Inferior parietal cortex (tissue), 1 donor: ENCODE data around the gene HS3ST4.
A peak's percentile ranks its signal among the peaks of the same experiment; 100 is the strongest.

ENCODE experiments used
- DNase-seq: peaks from one replicate; pipeline ENCODE4 v3.0.0-alpha.2; 2016; ENCODE audit errors: extremely low spot score

The HS3ST4 gene

DNA sequence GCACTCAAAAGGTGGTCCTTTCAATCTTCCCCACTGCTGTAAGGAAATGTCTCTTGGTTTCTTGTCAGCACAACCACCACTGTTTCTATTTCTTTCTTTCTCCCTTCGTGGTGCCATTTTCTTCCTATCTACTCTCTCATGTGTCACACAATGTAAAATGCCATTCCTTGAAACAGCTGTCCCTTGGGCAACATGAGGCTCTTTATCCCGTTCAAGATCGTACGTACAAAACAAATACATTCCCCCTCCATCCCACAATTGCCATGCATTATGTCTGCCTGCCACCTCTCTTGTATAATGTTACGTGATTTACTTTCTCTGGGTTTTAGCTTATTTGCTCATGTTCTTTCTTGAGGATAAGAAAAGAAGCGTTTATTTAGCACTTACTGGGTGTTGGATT, 410.6 kb downstream of the HS3ST4 start:
- no peak for DNase-seq

DNA sequence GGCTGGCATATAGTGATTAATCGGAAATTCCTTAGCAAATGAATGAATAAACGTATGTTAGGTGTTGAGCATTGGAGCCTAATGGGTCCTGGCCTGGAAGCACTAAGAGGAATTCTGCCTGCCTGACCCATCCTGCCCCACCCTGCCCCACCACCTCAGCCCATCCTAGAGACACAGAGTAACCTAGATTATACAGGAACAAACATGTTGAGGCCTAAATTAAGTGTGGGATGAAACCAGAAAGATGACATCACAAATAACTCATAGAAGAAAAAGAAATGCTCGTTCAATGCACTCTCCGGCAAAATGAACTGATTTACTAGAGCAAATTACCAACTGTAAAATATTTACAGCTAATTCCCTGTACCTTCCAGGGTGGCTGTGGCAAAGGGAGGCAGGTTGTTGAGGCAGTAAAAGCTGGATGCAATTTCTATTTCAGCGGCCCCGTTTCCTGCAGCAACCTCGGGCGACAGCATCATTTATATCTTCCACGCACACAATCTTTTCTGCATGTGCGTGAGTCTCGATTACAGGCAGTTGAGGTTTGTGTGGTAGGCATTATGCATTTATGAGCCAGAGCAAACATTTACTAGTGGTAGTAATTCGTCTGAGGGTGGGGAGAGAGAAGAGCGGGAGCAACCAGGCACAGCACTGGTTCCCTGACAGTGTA, 417.2 kb downstream of the HS3ST4 start:
- no peak for DNase-seq

DNA sequence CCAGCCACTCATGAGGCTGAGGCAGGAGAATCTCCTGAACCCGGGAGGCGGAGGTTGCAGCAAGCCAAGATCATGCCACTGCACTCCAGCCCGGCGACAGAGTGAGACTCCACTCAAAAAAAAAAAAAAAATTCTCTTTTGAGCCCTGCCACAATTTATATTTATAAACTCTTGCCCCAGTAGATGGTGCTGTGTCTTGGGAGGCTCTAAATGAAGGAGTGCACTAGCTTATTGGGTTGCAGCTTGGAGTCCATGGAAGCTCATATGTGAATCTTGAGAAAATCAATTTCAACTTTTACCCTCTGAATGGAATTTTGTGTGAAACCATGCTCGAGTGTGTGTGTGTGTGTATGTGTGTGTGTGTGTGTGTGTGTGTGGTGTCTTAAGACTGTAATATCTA, 420.1 kb downstream of the HS3ST4 start:
- DNase-seq = no peak

DNA sequence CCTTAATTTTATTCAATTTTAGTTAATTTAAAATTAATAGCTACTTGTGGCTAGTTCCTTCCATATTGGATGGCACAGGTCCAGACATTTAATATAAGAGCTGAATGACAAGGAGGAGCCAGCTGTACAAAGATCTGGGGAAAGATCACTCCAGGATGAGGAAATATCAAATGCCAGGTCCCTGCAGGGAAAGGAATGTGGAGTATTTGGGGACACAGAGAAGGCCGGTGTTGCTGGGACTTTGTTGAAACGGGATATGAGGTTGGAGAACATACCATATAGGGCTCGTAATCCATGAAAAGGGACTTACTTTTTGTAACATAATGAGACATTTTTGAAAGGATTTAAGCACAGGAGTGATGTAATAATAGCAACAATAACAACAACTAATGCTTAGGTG, 426.8 kb downstream of the HS3ST4 start:
- DNase-seq = no peak

DNA sequence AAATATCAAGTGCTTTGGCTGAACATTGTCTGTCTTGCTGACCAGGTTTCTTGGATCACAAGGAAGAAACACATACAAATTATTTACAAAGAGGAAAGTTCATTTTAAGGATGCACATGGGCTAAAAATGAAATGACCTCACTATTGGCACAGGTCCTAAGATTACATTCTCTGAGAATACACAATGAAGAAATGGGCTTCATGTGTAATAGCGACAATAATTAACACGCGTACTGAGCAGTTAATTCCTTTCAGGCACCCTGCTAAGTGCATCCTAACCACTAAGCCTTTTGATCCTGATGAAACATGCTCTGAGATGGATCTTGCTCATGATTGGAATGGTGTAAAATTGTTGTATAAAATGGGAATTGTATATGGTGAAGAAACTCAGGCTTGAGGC, 429.0 kb downstream of the HS3ST4 start:
- no peak for DNase-seq

DNA sequence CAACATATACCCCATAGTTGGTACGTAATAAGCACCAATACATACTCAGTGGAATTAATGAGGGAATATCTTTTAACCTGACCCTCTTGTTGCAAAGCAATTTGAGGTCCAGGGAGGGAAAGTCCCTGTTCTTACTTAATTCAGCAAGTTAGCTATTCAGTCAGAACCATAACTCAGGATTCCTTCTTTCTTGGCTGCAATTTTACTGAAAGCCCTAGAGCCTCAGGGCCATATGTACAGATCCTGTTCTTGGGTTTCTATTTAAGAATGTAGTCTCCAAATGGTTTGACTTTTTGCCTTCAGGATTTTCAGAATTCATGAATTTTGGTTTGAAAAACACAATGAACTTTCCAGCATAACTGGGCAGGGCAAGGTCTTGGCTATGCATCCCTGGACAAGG, 436.5 kb downstream of the HS3ST4 start:
- no peak for DNase-seq

DNA sequence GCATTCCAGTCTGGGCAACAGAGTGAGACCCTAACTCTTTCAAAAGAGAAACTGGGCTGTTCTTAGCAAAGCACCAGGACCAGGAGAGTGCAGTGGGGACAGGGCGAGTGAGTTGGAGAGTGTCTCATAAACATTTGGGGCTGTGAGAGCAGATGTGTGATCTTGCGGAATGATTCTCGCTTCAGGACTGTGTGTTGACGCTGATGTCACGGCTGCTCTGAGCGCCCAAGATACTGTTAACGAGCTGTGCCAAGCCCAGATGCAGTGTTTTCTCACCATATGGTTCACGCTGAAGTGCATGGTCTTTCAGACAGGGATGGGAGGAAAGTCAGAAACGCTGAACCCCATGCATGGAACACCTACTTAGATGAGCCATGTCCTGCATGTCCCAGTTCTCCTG, 438.2 kb downstream of the HS3ST4 start:
- DNase-seq = peak; percentile 22

DNA sequence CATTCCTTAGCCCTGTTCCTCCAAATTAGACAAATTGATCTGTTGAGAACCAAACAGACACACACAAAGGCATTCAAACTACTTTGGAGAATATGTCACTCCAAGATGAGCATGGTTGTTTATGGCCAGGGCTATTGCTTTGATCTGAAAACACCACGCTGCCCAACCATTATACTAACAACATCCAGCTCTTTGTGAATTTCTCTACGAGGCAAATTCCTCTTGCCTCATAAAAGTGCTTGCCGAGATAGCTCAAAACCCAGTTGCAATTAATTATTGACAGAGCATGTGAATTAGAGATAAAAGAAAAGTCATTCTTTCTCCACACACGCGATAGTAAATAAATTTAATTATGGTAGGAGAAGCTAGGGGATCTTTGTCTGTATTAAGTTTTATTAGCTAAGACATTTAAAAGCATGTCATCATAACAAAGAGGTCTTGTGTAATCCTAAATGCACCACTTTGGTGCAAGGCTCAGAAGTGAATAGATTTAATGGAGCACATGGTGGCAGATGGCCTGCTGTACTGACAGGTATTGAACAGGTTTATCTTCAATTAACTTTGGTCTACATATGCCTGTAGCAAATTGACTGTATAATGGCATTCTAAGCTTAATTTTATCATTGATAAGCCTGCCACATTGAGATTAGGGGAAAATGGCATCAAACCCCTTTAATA, 441.8 kb downstream of the HS3ST4 start:
- DNase-seq = no peak

DNA sequence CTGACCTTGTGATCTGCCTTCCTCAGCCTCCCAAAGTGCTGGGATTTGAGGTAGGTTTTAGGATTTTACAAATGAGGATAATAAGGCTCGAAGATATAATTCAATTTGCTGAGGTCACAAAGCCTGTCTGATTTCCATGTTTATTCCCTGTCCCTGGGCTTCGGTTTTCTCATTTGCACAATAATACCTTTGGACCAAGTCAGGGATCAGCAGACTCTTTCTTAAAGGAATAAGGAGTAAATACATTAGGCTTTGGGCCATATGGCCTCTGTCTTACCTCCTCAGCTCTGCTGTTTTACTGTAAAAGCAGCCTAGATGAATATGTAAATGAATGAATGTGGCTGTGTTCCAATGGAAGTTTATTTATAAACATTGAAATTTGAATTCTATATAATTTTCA, 442.8 kb downstream of the HS3ST4 start:
- DNase-seq = no peak

DNA sequence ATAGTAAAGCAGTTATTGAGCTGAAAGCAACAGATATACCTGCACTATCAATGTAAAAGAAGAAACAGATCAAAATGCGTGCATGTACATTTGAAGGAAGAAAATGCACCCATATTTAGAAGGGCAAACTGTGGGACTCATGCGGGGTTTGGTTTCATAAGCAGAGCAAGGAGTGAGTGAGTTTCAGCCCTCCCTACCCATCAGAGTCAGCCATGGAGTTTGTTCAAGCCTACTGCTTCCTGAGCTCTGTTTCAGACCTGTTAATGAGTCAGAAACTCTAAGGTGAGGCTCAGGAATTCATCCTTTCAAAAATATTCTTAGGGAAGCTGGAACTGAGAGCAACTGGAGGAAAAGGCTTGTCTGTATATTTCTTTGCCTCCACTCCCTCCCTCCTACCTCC, 446.2 kb downstream of the HS3ST4 start:
- DNase-seq = no peak

DNA sequence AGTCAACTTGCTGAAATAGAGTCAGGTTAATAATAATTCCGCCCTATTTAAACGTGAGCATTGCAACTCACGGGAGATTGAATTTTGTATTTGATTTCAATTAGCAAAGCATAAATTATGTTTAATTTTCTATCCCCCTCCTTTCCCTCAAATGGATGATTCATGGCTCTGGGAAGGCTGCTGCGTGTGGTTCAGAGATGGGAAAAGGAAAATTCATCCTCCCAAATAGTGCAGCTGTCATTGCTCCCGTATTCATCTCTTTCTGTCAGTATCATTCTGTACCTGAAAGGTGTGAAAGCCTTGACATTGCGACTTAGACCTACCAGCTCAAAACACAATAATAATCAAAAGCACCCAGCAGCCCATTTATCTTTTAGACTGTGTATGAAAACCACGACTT, 447.3 kb downstream of the HS3ST4 start:
- no peak for DNase-seq

DNA sequence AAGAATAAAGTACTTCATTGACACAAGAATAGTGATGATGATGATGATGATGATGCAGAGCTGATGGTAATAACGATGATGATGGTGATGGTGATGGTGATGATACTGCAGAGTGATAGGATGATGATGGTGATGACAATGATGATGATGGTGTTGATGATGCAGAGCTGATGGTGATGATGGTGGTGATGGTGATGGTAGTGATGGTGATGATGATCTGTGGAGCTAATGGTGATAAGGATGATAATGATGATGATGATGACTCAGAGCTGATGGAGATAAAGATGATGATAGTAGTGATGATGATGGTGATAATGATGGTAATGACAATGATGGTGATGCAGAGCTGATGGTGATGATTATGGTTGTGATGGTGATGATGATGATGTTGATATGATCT, 448.1 kb downstream of the HS3ST4 start:
- DNase-seq = no peak

DNA sequence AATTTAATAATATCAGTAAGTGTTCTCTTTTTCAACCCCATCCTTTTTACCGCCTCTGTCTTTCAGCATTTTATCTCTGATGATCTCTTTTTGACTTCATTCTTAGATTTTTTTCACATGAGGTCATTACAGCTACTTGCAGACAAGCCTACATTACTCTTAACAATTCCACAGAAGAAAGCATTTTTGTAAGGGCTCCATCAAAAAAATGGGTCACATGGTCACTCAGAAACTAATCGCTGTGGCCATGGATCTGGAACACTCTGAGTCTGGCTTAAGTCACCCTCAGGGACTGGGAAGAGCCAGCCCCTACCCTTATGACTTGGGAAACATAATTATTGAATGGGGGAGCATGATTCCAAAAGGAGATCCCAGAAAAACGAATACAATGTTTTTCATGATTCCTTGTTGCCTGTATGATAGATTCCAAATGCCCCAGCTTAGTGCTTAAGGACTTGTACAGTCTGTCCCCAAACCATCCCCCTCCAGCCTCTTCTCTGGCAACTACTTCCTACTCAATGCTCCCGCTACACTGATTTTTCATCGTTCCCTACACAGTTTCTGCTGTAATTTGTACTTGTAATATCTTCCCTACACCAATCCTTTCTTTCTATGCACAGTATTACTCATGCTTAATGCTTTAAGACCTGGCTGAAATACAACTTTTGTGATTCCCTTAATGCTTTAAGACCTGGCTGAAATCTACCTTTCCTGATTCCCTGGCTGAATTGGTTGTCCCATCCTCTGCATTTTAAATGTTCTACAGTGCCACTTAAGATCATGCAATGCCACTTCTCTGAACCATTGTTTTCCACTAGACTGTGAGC, 457.8 kb downstream of the HS3ST4 start:
- DNase-seq = no peak

DNA sequence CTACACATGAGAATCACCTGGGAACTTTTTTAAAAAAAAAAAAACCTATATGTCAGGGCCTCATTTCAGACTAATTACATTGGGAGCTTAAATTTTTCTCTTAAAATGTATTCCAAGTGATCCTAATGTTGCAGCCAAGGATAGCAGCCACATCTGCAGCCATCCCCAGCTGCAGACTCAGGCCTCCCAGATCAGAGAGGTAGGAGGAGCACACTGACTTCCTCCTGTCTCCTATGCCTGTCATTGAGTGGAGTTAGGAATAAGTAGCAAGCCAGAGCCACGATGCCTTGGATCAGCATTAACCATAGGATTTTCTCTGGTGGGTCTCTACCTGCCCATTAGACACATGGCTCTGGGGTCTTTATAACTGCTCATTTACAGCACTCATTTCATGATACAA, 463.5 kb downstream of the HS3ST4 start:
- no peak for DNase-seq

DNA sequence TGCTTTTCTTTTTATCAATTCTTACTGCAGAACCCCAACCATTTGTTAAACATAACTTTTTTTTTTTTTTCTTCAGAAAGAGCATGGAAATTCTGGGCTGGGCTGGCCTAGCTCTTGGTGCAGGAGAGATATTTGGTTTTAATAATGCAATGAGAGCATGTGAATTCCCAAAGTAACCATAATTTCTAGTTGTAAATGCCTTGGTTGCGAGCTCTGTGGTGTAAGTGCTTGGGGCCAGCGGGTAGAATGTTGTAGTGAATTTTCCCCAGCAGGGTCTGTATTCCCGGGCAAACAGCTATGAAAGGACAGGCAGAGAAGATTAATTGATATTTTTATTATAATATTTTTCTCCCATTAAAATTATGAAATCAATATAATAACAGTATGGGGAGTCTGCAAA, 465.6 kb downstream of the HS3ST4 start:
- DNase-seq = no peak

DNA sequence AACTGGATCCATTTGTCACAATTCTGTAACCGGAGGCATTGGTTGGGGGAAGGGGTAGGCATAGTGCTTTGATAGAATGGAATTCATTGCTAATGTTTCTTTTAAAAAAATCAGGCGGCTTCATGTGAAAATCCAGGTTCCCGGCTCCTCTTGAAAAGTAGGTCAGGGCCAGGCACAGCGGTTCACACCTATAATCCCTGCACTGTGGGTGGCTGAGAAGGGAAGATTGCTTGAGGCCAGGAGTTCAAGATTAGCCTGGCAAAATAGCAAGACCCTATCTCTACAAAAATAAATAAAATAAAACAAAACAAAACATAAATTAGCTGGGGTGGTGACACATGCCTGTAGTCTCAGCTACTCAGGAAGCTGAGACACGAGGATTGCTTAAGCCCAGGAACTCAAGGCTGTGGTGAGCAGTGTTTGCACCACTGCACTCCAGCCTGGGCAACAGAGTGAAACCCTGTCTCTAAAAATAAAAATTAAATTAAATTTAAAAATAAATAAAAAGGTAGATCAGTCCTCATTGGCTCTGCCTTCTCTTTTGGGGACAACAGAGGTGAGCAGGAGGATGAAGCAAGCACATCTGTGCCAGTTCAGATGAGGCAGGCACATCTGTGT, 466.5 kb downstream of the HS3ST4 start:
- no peak for DNase-seq

DNA sequence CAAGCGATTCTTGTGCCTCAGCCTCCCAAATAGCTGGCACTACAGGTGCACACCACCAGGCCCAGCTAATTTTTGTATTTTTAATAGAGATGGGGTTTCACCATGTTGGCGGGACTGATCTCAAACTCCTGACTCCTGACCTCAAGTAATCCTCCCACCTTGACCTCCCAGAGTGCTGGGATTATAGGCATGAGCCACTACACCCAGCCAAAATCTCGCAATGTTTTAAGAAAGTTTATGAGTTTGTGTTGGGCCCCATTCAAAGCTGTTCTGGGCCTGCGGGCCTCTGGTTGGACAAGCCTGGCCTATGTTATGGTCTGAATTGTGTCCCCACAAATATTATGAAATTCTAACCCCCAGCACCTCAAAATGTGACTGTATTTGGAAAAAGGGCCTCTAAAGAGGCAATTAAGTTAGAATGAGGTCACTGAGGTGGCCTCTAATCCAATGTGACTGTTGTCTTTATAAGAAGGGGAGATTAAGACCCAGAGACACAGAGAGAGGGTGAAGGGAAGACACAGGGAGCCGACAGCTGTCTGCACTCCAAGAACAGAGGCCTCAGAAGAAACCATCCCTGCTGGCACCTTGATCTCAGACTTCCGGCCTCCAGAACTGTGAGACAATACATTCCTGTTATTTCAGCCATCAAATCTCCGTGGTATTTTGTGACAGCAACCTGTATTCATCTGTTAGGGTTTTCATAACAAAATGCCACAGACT, 469.9 kb downstream of the HS3ST4 start:
- no peak for DNase-seq

DNA sequence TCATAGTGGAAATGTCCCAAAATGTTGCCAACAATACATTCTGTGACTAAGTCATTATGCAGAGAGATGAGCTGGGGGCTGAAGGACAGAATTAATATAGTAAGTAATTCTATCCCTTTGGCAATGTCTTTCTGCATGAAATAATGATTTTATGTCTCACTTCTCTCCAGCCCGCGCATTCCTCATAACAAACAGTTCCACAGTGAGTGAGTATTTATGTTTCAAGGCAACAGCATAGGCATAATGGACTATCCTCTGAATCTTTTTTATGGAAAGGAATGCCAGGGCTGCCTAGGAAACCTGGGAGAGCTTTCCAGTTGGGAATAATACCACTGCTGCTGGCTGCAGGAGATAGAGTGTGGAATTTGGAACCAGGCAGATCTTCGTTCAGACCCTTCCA, 477.7 kb downstream of the HS3ST4 start:
- peak; percentile 50 for DNase-seq

DNA sequence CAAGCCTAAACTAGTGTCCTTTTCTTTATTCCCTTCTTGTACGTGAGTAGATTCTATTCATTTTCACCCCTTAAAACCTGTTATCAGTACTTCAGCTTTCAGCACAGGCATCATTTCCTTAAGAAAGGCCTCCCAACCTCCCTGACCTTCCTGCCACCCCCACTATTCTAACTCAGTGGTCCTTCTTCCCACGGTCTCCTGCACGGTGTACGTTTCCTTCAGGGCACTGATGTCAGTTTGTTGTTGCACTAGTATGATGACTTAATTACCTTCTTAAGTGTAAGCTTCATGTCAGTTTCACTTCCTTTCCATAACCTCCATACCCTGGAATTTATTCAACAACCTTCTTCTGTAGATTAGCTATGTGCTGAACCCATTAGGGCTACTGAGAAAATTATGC, 484.2 kb downstream of the HS3ST4 start:
- DNase-seq = no peak

DNA sequence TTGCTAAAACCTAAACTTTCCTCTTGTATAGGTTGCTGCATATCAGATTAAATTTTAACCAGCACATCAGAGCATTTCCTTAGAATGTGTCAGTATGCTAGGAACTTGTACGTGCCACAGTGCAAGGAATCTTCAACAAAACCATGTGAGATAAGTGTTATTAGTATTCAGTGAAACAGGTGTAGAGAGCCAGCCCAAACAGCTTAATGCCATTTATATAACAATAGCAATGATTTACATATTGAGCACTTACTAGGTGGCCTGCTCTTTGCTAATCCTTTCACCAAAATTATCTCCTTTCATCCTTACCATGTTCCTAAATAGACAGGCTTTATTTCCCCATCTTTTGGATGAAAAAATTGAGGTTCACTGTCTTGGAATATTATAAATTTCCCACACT, 485.7 kb downstream of the HS3ST4 start:
- DNase-seq = no peak

DNA sequence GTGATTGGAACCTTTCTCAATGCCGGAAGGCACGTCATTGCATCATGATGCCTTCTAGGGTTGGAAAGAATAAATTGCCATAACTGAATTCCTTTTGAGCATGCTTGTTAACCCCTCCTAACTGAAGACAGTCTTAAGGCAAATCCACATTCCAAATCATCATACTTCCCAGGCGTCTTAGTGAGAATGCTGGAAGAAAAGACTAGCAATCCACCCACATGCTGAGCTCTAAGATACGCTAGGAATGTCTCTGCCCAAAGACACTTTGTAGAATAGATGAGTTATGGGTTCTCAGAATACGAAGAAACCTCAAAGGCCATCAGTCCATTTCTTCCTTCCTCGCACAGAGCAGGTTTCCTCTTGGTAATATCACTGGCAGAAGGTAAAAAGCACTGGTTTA, 486.5 kb downstream of the HS3ST4 start:
- DNase-seq = no peak

DNA sequence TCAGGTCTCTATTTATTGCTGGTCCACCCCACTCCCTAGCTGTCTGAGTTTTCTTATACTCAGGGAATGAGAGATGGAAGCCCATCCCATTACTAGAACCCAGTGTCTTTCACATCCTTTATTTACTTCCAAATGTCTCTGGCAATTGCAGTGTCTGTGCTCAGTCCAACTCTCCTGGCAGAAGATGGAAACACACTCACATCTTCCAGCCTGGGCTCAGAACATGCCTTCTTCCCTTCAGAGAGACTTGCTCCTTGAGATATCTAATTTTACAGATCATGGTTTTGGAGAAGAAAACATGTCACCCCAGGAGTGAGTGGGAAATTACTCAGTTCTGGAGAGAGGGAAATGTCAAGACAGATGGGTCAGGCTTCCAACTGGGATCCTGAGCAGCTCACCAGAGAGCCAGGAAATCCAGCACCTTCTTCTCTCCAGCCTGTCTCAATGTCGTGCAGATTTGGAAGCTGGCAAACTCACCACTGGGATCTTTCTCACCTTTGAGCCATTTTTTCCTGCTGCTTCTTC, 494.4 kb downstream of the HS3ST4 start:
- DNase-seq = no peak
